Fibroblast of skin of right biceps (primary cell): ENCODE data around the gene CCDC159.
A peak's percentile ranks its signal among the peaks of the same experiment; 100 is the strongest.
"Not testable (repeated sequence)": the region's sequence is repeated elsewhere in the genome, so short reads cannot be mapped to it uniquely, and the experiment has no call there.

Source experiments
- DNase-seq: peaks from one replicate; pipeline ENCODE4 v3.0.0-alpha.2; 2013

The CCDC159 gene

GRCh38 chr19:11338569-11339253 is 7.6 kb upstream of the CCDC159 start:
- no peak for DNase-seq

- DNase-seq = peak; percentile 83
Measured at GRCh38 chr19:11339254-11340098, 6.8 kb upstream of the CCDC159 start, which contains the start of gene RAB3D. TSS of gene RAB3D (minus strand) at chr19:11339657. CDS start at chr19:11337399, 2,258 bp downstream.

- DNase-seq = not testable (repeated sequence)
Measured at GRCh38 chr19:11340099-11340467, 6.2 kb upstream of the CCDC159 start.

GRCh38 chr19:11342429-11342828 is 3.9 kb upstream of the CCDC159 start:
- DNase-seq = no peak

GRCh38 chr19:11345122-11345803 is 1.1 kb upstream of the CCDC159 start:
- peak; percentile 6 for DNase-seq

GRCh38 chr19:11347546-11348039 is 1.3 kb downstream of the CCDC159 start:
- DNase-seq = no peak

GRCh38 chr19:11349171-11349570 is 2.9 kb downstream of the CCDC159 start:
- no peak for DNase-seq

GRCh38 chr19:11354102-11354501 is 7.8 kb downstream of the CCDC159 start:
- DNase-seq = not testable (repeated sequence)

- DNase-seq = peak; percentile 91
Measured at GRCh38 chr19:11355160-11356073, 9.1 kb downstream of the CCDC159 start, which contains the start of gene PLPPR2. TSS of gene PLPPR2 (plus strand) at chr19:11355432. CDS start at chr19:11357674, 2,242 bp downstream.

- DNase-seq = no peak
Measured at GRCh38 chr19:11356074-11356397, 9.7 kb downstream of the CCDC159 start.

GRCh38 chr19:11356676-11357550 is 10.6 kb downstream of the CCDC159 start:
- DNase-seq = no peak

GRCh38 chr19:11359421-11359820 is 13.1 kb downstream of the CCDC159 start:
- DNase-seq = no peak

- DNase-seq = no peak
Measured at GRCh38 chr19:11361037-11361770, 14.9 kb downstream of the CCDC159 start.

GRCh38 chr19:11361771-11362731 is 15.7 kb downstream of the CCDC159 start:
- no peak for DNase-seq

GRCh38 chr19:11363881-11364280 is 17.6 kb downstream of the CCDC159 start:
- DNase-seq = no peak

- no peak for DNase-seq
Measured at GRCh38 chr19:11364296-11364904, 18.1 kb downstream of the CCDC159 start.

- no peak for DNase-seq
Measured at GRCh38 chr19:11364935-11365334, 18.6 kb downstream of the CCDC159 start.

GRCh38 chr19:11365557-11366117 is 19.3 kb downstream of the CCDC159 start:
- no peak for DNase-seq
